ENCODE measurements around the gene FKBP4.

The FKBP4 gene

GRCh38 chr12:2824541-2824940 is 29.8 kb downstream of the FKBP4 start:
- TF ChIP-seq CTCF (IDR thresholded peaks at IDR 0.05; ENCODE audit: insufficient read depth, low read length, poor library complexity, severe bottlenecking): no peak
- no peak for TF ChIP-seq EZH2phosphoT487 (conservative IDR thresholded peaks at IDR 0.05; ENCODE audit: low read length)
- Histone ChIP-seq H3K4me3 (ENCODE audit: insufficient read depth, low read length, poor library complexity, severe bottlenecking) (no peak overlapping the region), H3K4me2 (ENCODE audit: low read depth, low read length, poor library complexity, severe bottlenecking) (no peak overlapping the region), H3K27ac (ENCODE audit: low read depth, low read length) (no peak overlapping the region), H3K79me2 (ENCODE audit: insufficient read depth, low read length) (no peaks in the 10 kb centered on the region), H3K9me2 (replicated peaks; ENCODE audit: insufficient read depth, low read length) (no peaks in the 10 kb centered on the region), H3K27me3 (ENCODE audit: low read length) (no peaks in the 10 kb centered on the region), H3K9me3 (ENCODE audit: insufficient read depth, low read length) (no peaks in the 10 kb centered on the region), H3K9ac (ENCODE audit: low read length) (no peak overlapping the region), H3F3A (ENCODE audit: insufficient read depth) (no peaks in the 10 kb centered on the region), H2AFZ (ENCODE audit: low read depth, low read length, severe bottlenecking) (no peak overlapping the region), H3K36me3 (ENCODE audit: low read length) (no peaks in the 10 kb centered on the region), H4K20me1 (ENCODE audit: low read depth, low read length) (no peaks in the 10 kb centered on the region)

- Histone ChIP-seq H3K9me3 (ENCODE audit: insufficient read depth, low read length) (no peaks in the 10 kb centered on the region), H3K4me2 (ENCODE audit: low read depth, low read length, poor library complexity, severe bottlenecking) (no peak overlapping the region), H4K20me1 (ENCODE audit: low read depth, low read length) (no peaks in the 10 kb centered on the region), H3K27ac (ENCODE audit: low read depth, low read length) (no peak overlapping the region), H3K9me2 (replicated peaks; ENCODE audit: insufficient read depth, low read length) (no peaks in the 10 kb centered on the region), H3K4me3 (ENCODE audit: insufficient read depth, low read length, poor library complexity, severe bottlenecking) (no peak overlapping the region), H3K79me2 (ENCODE audit: insufficient read depth, low read length) (no peaks in the 10 kb centered on the region), H2AFZ (ENCODE audit: low read depth, low read length, severe bottlenecking) (no peak overlapping the region), H3K27me3 (ENCODE audit: low read length) (no peaks in the 10 kb centered on the region), H3K36me3 (ENCODE audit: low read length) (no peaks in the 10 kb centered on the region), H3K9ac (ENCODE audit: low read length) (no peak overlapping the region), H3F3A (ENCODE audit: insufficient read depth) (no peaks in the 10 kb centered on the region)
- no peak for TF ChIP-seq EZH2phosphoT487 (conservative IDR thresholded peaks at IDR 0.05; ENCODE audit: low read length)
Measured at GRCh38 chr12:2825132-2825531, 30.4 kb downstream of the FKBP4 start.

- H3K4me2 ChIP-seq (ENCODE audit: low read depth, low read length, poor library complexity, severe bottlenecking): no peak overlapping the region
- H3K9me3 ChIP-seq (ENCODE audit: insufficient read depth, low read length): no peaks in the 10 kb centered on the region
- no peaks in the 10 kb centered on the region for H3K36me3 ChIP-seq (ENCODE audit: low read length)
- no peaks in the 10 kb centered on the region for H3F3A ChIP-seq (ENCODE audit: insufficient read depth)
- H3K4me3 ChIP-seq (ENCODE audit: insufficient read depth, low read length, poor library complexity, severe bottlenecking): no peak overlapping the region
- TF ChIP-seq CTCF (IDR thresholded peaks at IDR 0.05; ENCODE audit: insufficient read depth, low read length, poor library complexity, severe bottlenecking): no peak
- no peak for TF ChIP-seq EZH2phosphoT487 (conservative IDR thresholded peaks at IDR 0.05; ENCODE audit: low read length)
- no peaks in the 10 kb centered on the region for H3K79me2 ChIP-seq (ENCODE audit: insufficient read depth, low read length)
- H3K27ac ChIP-seq (ENCODE audit: low read depth, low read length): no peak overlapping the region
- H3K9ac ChIP-seq (ENCODE audit: low read length): no peak overlapping the region
- H2AFZ ChIP-seq (ENCODE audit: low read depth, low read length, severe bottlenecking): no peak overlapping the region
- H3K9me2 ChIP-seq (replicated peaks; ENCODE audit: insufficient read depth, low read length): no peaks in the 10 kb centered on the region
- no peaks in the 10 kb centered on the region for H3K27me3 ChIP-seq (ENCODE audit: low read length)
- H4K20me1 ChIP-seq (ENCODE audit: low read depth, low read length): no peaks in the 10 kb centered on the region
Measured at GRCh38 chr12:2826036-2826435, 31.3 kb downstream of the FKBP4 start.

- no peaks in the 10 kb centered on the region for H3K36me3 ChIP-seq (ENCODE audit: low read length)
- H3K27me3 ChIP-seq (ENCODE audit: low read length): no peaks in the 10 kb centered on the region
- no peaks in the 10 kb centered on the region for H3K9me3 ChIP-seq (ENCODE audit: insufficient read depth, low read length)
- H3K27ac ChIP-seq (ENCODE audit: low read depth, low read length): no peak overlapping the region
- H3K4me2 ChIP-seq (ENCODE audit: low read depth, low read length, poor library complexity, severe bottlenecking): no peak overlapping the region
- H2AFZ ChIP-seq (ENCODE audit: low read depth, low read length, severe bottlenecking): no peak overlapping the region
- TF ChIP-seq CTCF (IDR thresholded peaks at IDR 0.05; ENCODE audit: insufficient read depth, low read length, poor library complexity, severe bottlenecking) (no peak), EZH2phosphoT487 (conservative IDR thresholded peaks at IDR 0.05; ENCODE audit: low read length) (no peak)
- no peak overlapping the region for H3K4me3 ChIP-seq (ENCODE audit: insufficient read depth, low read length, poor library complexity, severe bottlenecking)
- H4K20me1 ChIP-seq (ENCODE audit: low read depth, low read length): no peaks in the 10 kb centered on the region
- no peaks in the 10 kb centered on the region for H3K79me2 ChIP-seq (ENCODE audit: insufficient read depth, low read length)
- H3K9ac ChIP-seq (ENCODE audit: low read length): no peak overlapping the region
- H3K9me2 ChIP-seq (replicated peaks; ENCODE audit: insufficient read depth, low read length): no peaks in the 10 kb centered on the region
- H3F3A ChIP-seq (ENCODE audit: insufficient read depth): no peaks in the 10 kb centered on the region
Measured at GRCh38 chr12:2826721-2827515, 32.1 kb downstream of the FKBP4 start.
